NK-92 (cell line): ENCODE results near the gene LIPC.

Experiments used
- DNase-seq: peaks from one replicate; lab custom pipeline; 2025; ENCODE audit not compliant: unreplicated experiment; lab: John Stamatoyannopoulos, UW

Gene LIPC

GRCh38 chr15:58431221-58432149, at the start of gene LIPC:
LIPC (plus strand) TSS chr15:58431991; CDS start chr15:58432033, 42 bp downstream.
- no peak for DNase-seq

- DNase-seq = no peak
Measured at GRCh38 chr15:58383876-58384275, 47.9 kb upstream of the LIPC start.

GRCh38 chr15:58384667-58385066, 47.1 kb upstream of the LIPC start:
- no peak for DNase-seq

- DNase-seq = no peak
Measured at GRCh38 chr15:58386081-58386480, 45.7 kb upstream of the LIPC start.

GRCh38 chr15:58386641-58387040, 45.1 kb upstream of the LIPC start:
- no peak for DNase-seq

- DNase-seq = no peak
Measured at GRCh38 chr15:58387130-58387529, 44.7 kb upstream of the LIPC start.

- no peak for DNase-seq
Measured at GRCh38 chr15:58388211-58388610, 43.6 kb upstream of the LIPC start.

- no peak for DNase-seq
Measured at GRCh38 chr15:58390118-58390517, 41.7 kb upstream of the LIPC start.

- no peak for DNase-seq
Measured at GRCh38 chr15:58390655-58391054, 41.1 kb upstream of the LIPC start.

GRCh38 chr15:58391088-58391487, 40.7 kb upstream of the LIPC start:
- no peak for DNase-seq

- no peak for DNase-seq
Measured at GRCh38 chr15:58392141-58392540, 39.6 kb upstream of the LIPC start.

- DNase-seq = no peak
Measured at GRCh38 chr15:58392611-58393161, 39.1 kb upstream of the LIPC start.

- no peak for DNase-seq
Measured at GRCh38 chr15:58393241-58393662, 38.5 kb upstream of the LIPC start.

- DNase-seq = no peak
Measured at GRCh38 chr15:58396181-58396580, 35.6 kb upstream of the LIPC start.

- no peak for DNase-seq
Measured at GRCh38 chr15:58398071-58398470, 33.7 kb upstream of the LIPC start.

GRCh38 chr15:58398643-58399042, 33.1 kb upstream of the LIPC start:
- DNase-seq = no peak

- DNase-seq = no peak
Measured at GRCh38 chr15:58399739-58400138, 32.1 kb upstream of the LIPC start.

- no peak for DNase-seq
Measured at GRCh38 chr15:58401276-58401675, 30.5 kb upstream of the LIPC start.

- DNase-seq = no peak
Measured at GRCh38 chr15:58401991-58402649, 29.7 kb upstream of the LIPC start.

- DNase-seq = no peak
Measured at GRCh38 chr15:58403581-58403980, 28.2 kb upstream of the LIPC start.

- DNase-seq = no peak
Measured at GRCh38 chr15:58404020-58404419, 27.8 kb upstream of the LIPC start.

- no peak for DNase-seq
Measured at GRCh38 chr15:58404722-58405121, 27.1 kb upstream of the LIPC start.
